Urinary bladder (tissue), 4 donors: ENCODE data around the gene RNF25. TPM values are rescaled to one million over a fixed set of nuclear protein-coding genes. Genes with fewer than 3 reads are reported as not detected.
A peak's percentile ranks its signal among the peaks of the same experiment; 100 is the strongest.
"Not testable (repeated sequence)": the region's sequence is repeated elsewhere in the genome, so short reads cannot be mapped to it uniquely, and the experiment has no call there.

Source experiments
- DNase-seq: peaks from one replicate; pipeline ENCODE4 v3.0.0-alpha.2; 2015; ENCODE audit errors: extremely low spot score
- H3K27ac ChIP-seq: one replicate; pipeline ENCODE4 v1.5.1; 2013; ENCODE audit warnings: low read depth, mild to moderate bottlenecking, moderate library complexity
- H3K36me3 ChIP-seq: one replicate; pipeline ENCODE4 v1.6.1; 2013; ENCODE audit warnings: mild to moderate bottlenecking, moderate library complexity; ENCODE audit not compliant: insufficient read depth
- H3K4me1 ChIP-seq: one replicate; pipeline ENCODE4 v1.6.1; 2013; ENCODE audit warnings: mild to moderate bottlenecking, moderate library complexity; ENCODE audit not compliant: insufficient read depth
- H3K4me3 ChIP-seq: one replicate; pipeline ENCODE4 v1.5.1; 2013; ENCODE audit warnings: low read depth, low read length
- WGBS: extraction: QIAGEN DNeasy Blood & Tissue Kit; methylation state at CpG from one replicate; pipeline ENCODE4 v1.1.7; 2013; 5-methylcytosine and 5-hydroxymethylcytosine counted together
- polyA plus RNA-seq: library from polyadenylated mRNA; stranded (reverse); fragments of 200-250 nt; gene quantifications from one replicate; pipeline ENCODE4 v1.2.3, GENCODE V29; 2013
- total RNA-seq: library from RNA; depleted of rRNA; stranded (reverse); fragments of >200 nt; gene quantifications from one replicate; pipeline ENCODE4 v1.2.3, GENCODE V29; 2014
- donor health status: healthy with polysubstance abuse.
- donor health status: healthy.

The RNF25 gene
- total and polyA plus RNA-seq, 2 donors: 20.6 to 29.0 TPM

- no peak for DNase-seq
- WGBS: 95% methylated on average over 4 of the region's 4 CpGs
- Histone ChIP-seq H3K4me1 (no peaks in the 10 kb centered on the region), H3K36me3 (no peaks in the 10 kb centered on the region), H3K4me3 (no peak overlapping the region), H3K27ac (no peak overlapping the region)
Observed at GRCh38 chr2:218708086-218708485, 36.3 kb upstream of the RNF25 start.

GRCh38 chr2:218703341-218703740, 31.5 kb upstream of the RNF25 start:
- no peak overlapping the region for H3K4me3 ChIP-seq
- DNase-seq: no peak
- no peak overlapping the region for H3K27ac ChIP-seq
- no peaks in the 10 kb centered on the region for H3K4me1 ChIP-seq
- H3K36me3 ChIP-seq: peaks cover 3% of the 10 kb centered on the region
- WGBS: 88% methylated on average over 4 of the region's 4 CpGs

- no peak for DNase-seq
- Histone ChIP-seq H3K4me1 (no peaks in the 10 kb centered on the region), H3K27ac (no peak overlapping the region), H3K36me3 (peaks cover 3% of the 10 kb centered on the region), H3K4me3 (no peak overlapping the region)
- WGBS: 91% methylated on average over 2 of the region's 2 CpGs
Observed at GRCh38 chr2:218701806-218702205, 30.0 kb upstream of the RNF25 start.

- 94% methylated on average over 8 of the region's 8 CpGs for WGBS
- peaks cover 3% of the 10 kb centered on the region for H3K36me3 ChIP-seq
Observed at GRCh38 chr2:218698885-218699284, 27.1 kb upstream of the RNF25 start.

GRCh38 chr2:218694405-218695145, 22.8 kb upstream of the RNF25 start:
- Histone ChIP-seq H3K36me3 (peaks cover 3% of the 10 kb centered on the region), H3K4me3 (no peak overlapping the region), H3K4me1 (no peaks in the 10 kb centered on the region), H3K27ac (no peak overlapping the region)
- DNase-seq: no peak
- 91% methylated on average over 3 of the region's 3 CpGs for WGBS

More at GRCh38 chr2:218698885-218699284, 27.1 kb upstream of the RNF25 start:
- no peak for DNase-seq
- Histone ChIP-seq H3K4me1 (no peaks in the 10 kb centered on the region), H3K4me3 (no peak overlapping the region), H3K27ac (no peak overlapping the region)

- peaks cover 2% of the 10 kb centered on the region for H3K4me1 ChIP-seq
- no peak for DNase-seq
- no peak overlapping the region for H3K27ac ChIP-seq
- no peak overlapping the region for H3K4me3 ChIP-seq
- peaks cover 3% of the 10 kb centered on the region for H3K36me3 ChIP-seq
Observed at GRCh38 chr2:218691234-218691633, 19.4 kb upstream of the RNF25 start.

- H3K36me3 ChIP-seq, H3K27ac ChIP-seq, H3K4me3 ChIP-seq, H3K4me1 ChIP-seq: not testable (repeated sequence)
- WGBS: 24% methylated on average over 5 of the region's 5 CpGs
- DNase-seq: peak; percentile 20
Observed at GRCh38 chr2:218687400-218688060, 15.7 kb upstream of the RNF25 start.

- 80% methylated on average over 3 of the region's 3 CpGs for WGBS
- Histone ChIP-seq H3K27ac (no peak overlapping the region), H3K4me1 (no peaks in the 10 kb centered on the region), H3K4me3 (no peak overlapping the region), H3K36me3 (peaks cover 3% of the 10 kb centered on the region)
- no peak for DNase-seq
Observed at GRCh38 chr2:218680061-218680460, 8.3 kb upstream of the RNF25 start.

- Histone ChIP-seq H3K4me1 (no peaks in the 10 kb centered on the region), H3K36me3 (peaks cover 3% of the 10 kb centered on the region), H3K27ac (no peak overlapping the region), H3K4me3 (no peak overlapping the region)
- DNase-seq: no peak
- WGBS: 82% methylated on average over 4 of the region's 4 CpGs
Observed at GRCh38 chr2:218679119-218679518, 7.3 kb upstream of the RNF25 start.

GRCh38 chr2:218671097-218671653, 627 bp downstream of the RNF25 start:
- Histone ChIP-seq H3K4me3 (peak overlapping the region; percentile 82), H3K4me1 (no peaks in the 10 kb centered on the region), H3K36me3 (peaks cover 3% of the 10 kb centered on the region), H3K27ac (peak overlapping the region; percentile 27)
- no peak for DNase-seq
- WGBS: 35% methylated on average over 12 of the region's 12 CpGs

GRCh38 chr2:218664653-218665052, 7.1 kb downstream of the RNF25 start:
- no peak overlapping the region for H3K4me3 ChIP-seq
- DNase-seq: no peak
- 96% methylated on average over 7 of the region's 7 CpGs for WGBS
- no peak overlapping the region for H3K27ac ChIP-seq
- peaks cover 3% of the 10 kb centered on the region for H3K36me3 ChIP-seq
- H3K4me1 ChIP-seq: no peaks in the 10 kb centered on the region

GRCh38 chr2:218663901-218664300, 7.9 kb downstream of the RNF25 start:
- no peak overlapping the region for H3K27ac ChIP-seq
- H3K4me3 ChIP-seq: no peak overlapping the region
- DNase-seq: no peak
- peaks cover 3% of the 10 kb centered on the region for H3K36me3 ChIP-seq
- 88% methylated on average over 15 of the region's 15 CpGs for WGBS
- no peaks in the 10 kb centered on the region for H3K4me1 ChIP-seq

- Histone ChIP-seq H3K27ac (no peak overlapping the region), H3K4me1 (no peaks in the 10 kb centered on the region), H3K4me3 (no peak overlapping the region), H3K36me3 (peaks cover 2% of the 10 kb centered on the region)
- no peak for DNase-seq
- 90% methylated on average over 10 of the region's 10 CpGs for WGBS
Observed at GRCh38 chr2:218662827-218663226, 9.0 kb downstream of the RNF25 start.

GRCh38 chr2:218662377-218662776, 9.4 kb downstream of the RNF25 start:
- Histone ChIP-seq H3K4me1 (no peaks in the 10 kb centered on the region), H3K27ac (no peak overlapping the region), H3K36me3 (no peaks in the 10 kb centered on the region), H3K4me3 (no peak overlapping the region)
- WGBS: 84% methylated on average over 7 of the region's 7 CpGs
- no peak for DNase-seq
